ENCODE data around the gene SRSF3.

- TF ChIP-seq CTCF (conservative IDR thresholded peaks at IDR 0.05; ENCODE audit: low read length) (no peak), EZH2phosphoT487 (IDR thresholded peaks at IDR 0.05; ENCODE audit: borderline replicate concordance, low read depth, low read length) (no peak)
Observed at GRCh38 chr6:36545767-36546307, 48.3 kb upstream of the SRSF3 start.

Measured in OCI-LY7 (cell line).